ENCODE results near the gene TC2N.
"Not testable (repeated sequence)": the region's sequence is repeated elsewhere in the genome, so short reads cannot be mapped to it uniquely, and the experiment has no call there.

Gene TC2N

GRCh38 chr14:91848504-91849001, 18.8 kb downstream of the TC2N start:
- Histone ChIP-seq H3K9ac (ENCODE audit: low read length) (no peak overlapping the region), H3K36me3 (replicated peaks; ENCODE audit: low read depth, low read length) (peaks cover 6% of the 10 kb centered on the region), H4K20me1 (ENCODE audit: insufficient read depth, low read length) (no peaks in the 10 kb centered on the region), H3K4me2 (ENCODE audit: low read length) (peak overlapping the region; percentile 64; the same call in 1 of the 2 replicates), H3K27ac (ENCODE audit: low read length) (peak overlapping the region; percentile 57; the same call in 1 of the 2 replicates), H3K9me3 (ENCODE audit: insufficient read depth, low read length) (no peaks in the 10 kb centered on the region), H3K27me3 (ENCODE audit: low read depth, low read length) (no peaks in the 10 kb centered on the region), H3K79me2 (ENCODE audit: low read length) (no peaks in the 10 kb centered on the region), H3K4me3 (ENCODE audit: low read length) (peak overlapping the region; percentile 12; the same call in 1 of the 2 replicates), H3K4me1 (ENCODE audit: low read length) (peaks cover 56% of the 10 kb centered on the region), H2AFZ (ENCODE audit: low read depth, low read length) (no peak overlapping the region)
- TF ChIP-seq EZH2phosphoT487 (IDR thresholded peaks at IDR 0.05; ENCODE audit: low read depth), result no peak
- TF ChIP-seq, protein P1, sequence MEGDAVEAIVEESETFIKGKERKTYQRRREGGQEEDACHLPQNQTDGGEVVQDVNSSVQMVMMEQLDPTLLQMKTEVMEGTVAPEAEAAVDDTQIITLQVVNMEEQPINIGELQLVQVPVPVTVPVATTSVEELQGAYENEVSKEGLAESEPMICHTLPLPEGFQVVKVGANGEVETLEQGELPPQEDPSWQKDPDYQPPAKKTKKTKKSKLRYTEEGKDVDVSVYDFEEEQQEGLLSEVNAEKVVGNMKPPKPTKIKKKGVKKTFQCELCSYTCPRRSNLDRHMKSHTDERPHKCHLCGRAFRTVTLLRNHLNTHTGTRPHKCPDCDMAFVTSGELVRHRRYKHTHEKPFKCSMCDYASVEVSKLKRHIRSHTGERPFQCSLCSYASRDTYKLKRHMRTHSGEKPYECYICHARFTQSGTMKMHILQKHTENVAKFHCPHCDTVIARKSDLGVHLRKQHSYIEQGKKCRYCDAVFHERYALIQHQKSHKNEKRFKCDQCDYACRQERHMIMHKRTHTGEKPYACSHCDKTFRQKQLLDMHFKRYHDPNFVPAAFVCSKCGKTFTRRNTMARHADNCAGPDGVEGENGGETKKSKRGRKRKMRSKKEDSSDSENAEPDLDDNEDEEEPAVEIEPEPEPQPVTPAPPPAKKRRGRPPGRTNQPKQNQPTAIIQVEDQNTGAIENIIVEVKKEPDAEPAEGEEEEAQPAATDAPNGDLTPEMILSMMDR (IDR thresholded peaks at IDR 0.05; ENCODE audit: low read depth, low read length), result no peak

- H2AFZ ChIP-seq (ENCODE audit: low read depth, low read length), result no peak overlapping the region
- peak overlapping the region; percentile 45 for H3K4me3 ChIP-seq (ENCODE audit: low read length)
- H3K9me3 ChIP-seq (ENCODE audit: insufficient read depth, low read length), result no peaks in the 10 kb centered on the region
- no peaks in the 10 kb centered on the region for H4K20me1 ChIP-seq (ENCODE audit: insufficient read depth, low read length)
- H3K79me2 ChIP-seq (ENCODE audit: low read length), result no peaks in the 10 kb centered on the region
- H3K36me3 ChIP-seq (replicated peaks; ENCODE audit: low read depth, low read length), result peaks cover 6% of the 10 kb centered on the region
- H3K4me1 ChIP-seq (ENCODE audit: low read length), result peaks cover 65% of the 10 kb centered on the region
- peak overlapping the region; percentile 64 for H3K4me2 ChIP-seq (ENCODE audit: low read length)
- H3K9ac ChIP-seq (ENCODE audit: low read length), result peak overlapping the region; percentile 32; the same call in 1 of the 2 replicates
- no peaks in the 10 kb centered on the region for H3K27me3 ChIP-seq (ENCODE audit: low read depth, low read length)
- TF ChIP-seq, protein P1 (IDR thresholded peaks at IDR 0.05; ENCODE audit: low read depth, low read length), result no peak
- TF ChIP-seq EZH2phosphoT487 (IDR thresholded peaks at IDR 0.05; ENCODE audit: low read depth), result no peak
- peak overlapping the region; percentile 73 for H3K27ac ChIP-seq (ENCODE audit: low read length)
Measured at GRCh38 chr14:91847693-91848092, 19.6 kb downstream of the TC2N start.

DNA sequence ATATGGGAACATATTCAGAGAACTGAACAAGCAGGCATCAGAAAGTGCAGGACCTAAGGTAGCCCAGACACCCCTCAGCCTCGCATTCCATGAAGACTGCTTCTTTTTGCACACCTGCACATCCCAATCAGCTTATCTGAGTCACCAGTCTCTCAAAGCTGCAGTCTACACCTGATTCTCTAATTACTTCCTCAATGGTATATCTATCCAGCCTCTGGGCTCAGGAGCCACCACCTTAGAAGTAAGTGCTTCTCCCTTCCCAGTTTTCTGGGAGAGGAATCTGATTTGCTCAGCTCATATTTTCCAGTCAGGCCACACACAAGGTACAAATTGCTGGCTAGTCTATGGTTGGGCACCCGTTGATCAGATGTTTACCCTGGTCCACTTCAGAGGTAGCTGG, 21.7 kb downstream of the TC2N start:
- Histone ChIP-seq H3K4me2 (ENCODE audit: low read length) (peak overlapping the region; percentile 20; the same call in 1 of the 2 replicates), H3K9ac (ENCODE audit: low read length) (no peak overlapping the region), H3K27ac (ENCODE audit: low read length) (no peak overlapping the region), H2AFZ (ENCODE audit: low read depth, low read length) (no peak overlapping the region), H3K27me3 (ENCODE audit: low read depth, low read length) (no peaks in the 10 kb centered on the region), H3K4me3 (ENCODE audit: low read length) (no peak overlapping the region), H3K4me1 (ENCODE audit: low read length) (peaks cover 81% of the 10 kb centered on the region), H3K36me3 (replicated peaks; ENCODE audit: low read depth, low read length) (peaks cover 6% of the 10 kb centered on the region), H3K9me3 (ENCODE audit: insufficient read depth, low read length) (no peaks in the 10 kb centered on the region), H4K20me1 (ENCODE audit: insufficient read depth, low read length) (no peaks in the 10 kb centered on the region), H3K79me2 (ENCODE audit: low read length) (no peaks in the 10 kb centered on the region)
- TF ChIP-seq, protein P1 (IDR thresholded peaks at IDR 0.05; ENCODE audit: low read depth, low read length), result no peak
- TF ChIP-seq EZH2phosphoT487 (IDR thresholded peaks at IDR 0.05; ENCODE audit: low read depth), result no peak

GRCh38 chr14:91845056-91845455, 22.3 kb downstream of the TC2N start:
- H3K9me3 ChIP-seq (ENCODE audit: insufficient read depth, low read length); H3K36me3 ChIP-seq (replicated peaks; ENCODE audit: low read depth, low read length); H3K27ac ChIP-seq (ENCODE audit: low read length); H3K4me3 ChIP-seq (ENCODE audit: low read length); H2AFZ ChIP-seq (ENCODE audit: low read depth, low read length); H3K79me2 ChIP-seq (ENCODE audit: low read length); H3K27me3 ChIP-seq (ENCODE audit: low read depth, low read length); H3K9ac ChIP-seq (ENCODE audit: low read length); H4K20me1 ChIP-seq (ENCODE audit: insufficient read depth, low read length): not testable (repeated sequence)
- Histone ChIP-seq H3K4me1 (ENCODE audit: low read length) (peaks cover 87% of the 10 kb centered on the region), H3K4me2 (ENCODE audit: low read length) (peak overlapping the region; percentile 20; the same call in 1 of the 2 replicates)

Measured in OCI-LY3 (cell line).